Measurements from ENCODE around the gene TTC28. TPM values are rescaled to one million over a fixed set of nuclear protein-coding genes. Genes with fewer than 3 reads are reported as not detected.
A peak's percentile ranks its signal among the peaks of the same experiment; 100 is the strongest.

Gene TTC28
- polyA plus RNA-seq, 3 donors from 2014 or later: 0.03 to 0.65 TPM; not detected in 1

- Mint-ChIP-seq H3K36me3 (no peaks in the 10 kb centered on the region), H3K4me1 (no peaks in the 10 kb centered on the region), H3K27me3 (ENCODE audit: low read depth in 3 of 3) (peaks cover 3 to 7% (median 3%) of the 10 kb centered on the region in 3 donors), H3K9me3 (peaks cover 0 to 1% (median 0%) of the 10 kb centered on the region in 6 donors), H3K27ac (no peak overlapping the region), H3K4me3 (no peak overlapping the region)
- DNase-seq: no peak
Measured at GRCh38 chr22:28123989-28124766, 555.5 kb downstream of the TTC28 start.

DNA sequence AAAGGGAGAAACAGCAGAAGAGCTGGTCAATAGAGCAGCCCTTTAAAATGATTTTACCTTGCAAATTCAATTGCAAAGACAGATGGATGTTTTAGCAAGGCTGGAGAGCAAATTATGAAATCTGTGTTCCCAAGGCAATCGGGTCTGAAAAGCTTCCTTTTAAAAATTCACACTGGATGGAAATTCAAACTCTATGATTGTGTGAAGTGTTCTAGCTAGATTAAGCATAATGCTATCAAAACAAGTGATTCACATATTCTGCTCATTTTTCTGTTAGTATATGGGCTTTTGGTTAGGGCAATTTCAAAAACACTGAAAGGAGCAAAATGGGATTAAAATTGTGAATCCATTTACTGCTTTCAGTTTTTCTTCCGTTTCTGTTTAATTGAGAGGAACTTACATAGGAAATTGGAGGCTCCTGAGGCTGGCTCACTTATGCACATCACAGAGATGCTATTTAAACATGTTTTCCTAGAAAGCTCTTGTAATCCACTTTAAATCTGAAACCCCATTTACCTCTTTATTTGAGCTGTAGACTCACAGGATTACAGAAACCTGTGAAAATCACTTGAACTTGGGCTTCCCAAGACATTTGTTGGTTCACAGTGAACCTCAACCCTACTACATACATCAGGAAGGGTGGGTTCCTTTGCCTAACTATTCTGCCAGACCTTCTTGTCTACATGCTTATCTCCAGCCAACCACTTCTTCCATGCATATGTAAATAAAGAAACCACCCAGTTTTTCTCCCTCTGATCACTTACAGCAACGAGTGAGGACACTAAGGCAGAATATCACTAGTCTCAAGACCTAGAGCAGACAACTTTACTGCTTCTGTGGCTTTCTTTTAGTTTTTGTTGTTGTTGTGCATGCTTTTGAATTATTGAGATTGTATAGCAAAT is 558.7 kb downstream of the TTC28 start:
- Mint-ChIP-seq H3K9me3 (peaks cover 0 to 1% (median 0%) of the 10 kb centered on the region in 6 donors), H3K4me3 (no peak overlapping the region), H3K36me3 (no peaks in the 10 kb centered on the region), H3K27me3 (ENCODE audit: low read depth in 3 of 3) (peaks cover 3 to 7% (median 3%) of the 10 kb centered on the region in 3 donors), H3K4me1 (no peaks in the 10 kb centered on the region), H3K27ac (no peak overlapping the region)
- DNase-seq: no peak

DNA sequence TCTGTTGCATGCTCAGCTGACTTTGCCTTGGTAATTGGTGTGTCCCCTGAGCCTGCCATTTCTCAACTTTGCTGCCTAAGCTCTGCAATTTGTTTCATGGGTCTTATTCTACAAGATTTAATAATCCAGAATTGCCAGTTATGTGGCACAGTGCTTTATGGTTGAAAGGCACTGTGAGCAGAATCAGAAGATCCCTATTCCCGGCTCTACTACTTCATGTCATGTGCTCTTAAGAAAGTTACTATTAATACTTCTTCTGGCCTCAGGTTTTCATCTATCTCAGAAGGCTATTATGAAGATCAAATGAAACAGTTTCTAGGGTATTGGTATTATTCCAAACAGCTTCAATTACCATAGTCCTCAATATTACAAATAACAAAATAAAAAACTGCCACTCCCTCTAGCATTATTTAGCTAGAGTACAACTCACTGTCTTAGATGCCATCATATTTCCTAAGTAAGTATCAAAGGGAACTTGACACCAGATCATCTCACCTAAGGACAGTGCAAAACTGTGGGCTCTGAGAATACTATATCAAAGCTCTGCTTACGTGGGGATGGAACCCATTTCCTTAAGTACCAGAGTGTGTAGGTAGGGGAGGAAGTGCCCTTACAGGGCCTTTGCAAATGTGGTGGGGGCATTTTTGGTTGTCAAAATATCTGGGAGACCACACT is 560.5 kb downstream of the TTC28 start:
- H3K27ac Mint-ChIP-seq: no peak overlapping the region
- no peaks in the 10 kb centered on the region for H3K36me3 Mint-ChIP-seq
- H3K4me1 Mint-ChIP-seq: no peaks in the 10 kb centered on the region
- H3K9me3 Mint-ChIP-seq: peaks cover 0 to 1% (median 0%) of the 10 kb centered on the region in 6 donors
- peaks cover 2 to 3% (median 3%) of the 10 kb centered on the region in 3 donors for H3K27me3 Mint-ChIP-seq (ENCODE audit: low read depth in 3 of 3)
- no peak for DNase-seq
- H3K4me3 Mint-ChIP-seq: no peak overlapping the region

- H3K9me3 Mint-ChIP-seq: no peaks in the 10 kb centered on the region
- no peaks in the 10 kb centered on the region for H3K4me1 Mint-ChIP-seq
- no peaks in the 10 kb centered on the region for H3K36me3 Mint-ChIP-seq
- peaks cover 0 to 4% (median 3%) of the 10 kb centered on the region in 3 donors for H3K27me3 Mint-ChIP-seq (ENCODE audit: low read depth in 3 of 3)
- no peak for DNase-seq
- H3K4me3 Mint-ChIP-seq: no peak overlapping the region
- H3K27ac Mint-ChIP-seq: no peak overlapping the region
Measured at GRCh38 chr22:28116219-28116673, 563.4 kb downstream of the TTC28 start.

- H3K4me1 Mint-ChIP-seq: no peaks in the 10 kb centered on the region
- no peak overlapping the region for H3K4me3 Mint-ChIP-seq
- H3K27me3 Mint-ChIP-seq (ENCODE audit: low read depth in 3 of 3): peaks cover 0 to 2% (median 0%) of the 10 kb centered on the region in 3 donors
- peak overlapping the region in 1 of 6 donors; percentile 60 for H3K27ac Mint-ChIP-seq
- no peaks in the 10 kb centered on the region for H3K9me3 Mint-ChIP-seq
- no peaks in the 10 kb centered on the region for H3K36me3 Mint-ChIP-seq
- DNase-seq: no peak
Measured at GRCh38 chr22:28115426-28115825, 564.2 kb downstream of the TTC28 start.

- Mint-ChIP-seq H3K4me1 (no peaks in the 10 kb centered on the region), H3K27ac (no peak overlapping the region), H3K9me3 (no peaks in the 10 kb centered on the region), H3K4me3 (no peak overlapping the region), H3K27me3 (ENCODE audit: low read depth in 3 of 3) (peaks cover 0 to 2% (median 0%) of the 10 kb centered on the region in 3 donors), H3K36me3 (no peaks in the 10 kb centered on the region)
- DNase-seq: no peak
Measured at GRCh38 chr22:28112548-28113043, 567.0 kb downstream of the TTC28 start.

GRCh38 chr22:28112190-28112544 is 567.5 kb downstream of the TTC28 start:
- Mint-ChIP-seq H3K9me3 (no peaks in the 10 kb centered on the region), H3K27me3 (ENCODE audit: low read depth in 3 of 3) (peaks cover 0 to 2% (median under 1%) of the 10 kb centered on the region in 3 donors), H3K4me3 (no peak overlapping the region), H3K27ac (no peak overlapping the region), H3K4me1 (no peaks in the 10 kb centered on the region), H3K36me3 (no peaks in the 10 kb centered on the region)
- DNase-seq: no peak

GRCh38 chr22:28111501-28112189 is 568.0 kb downstream of the TTC28 start:
- peaks cover 0 to 2% (median 2%) of the 10 kb centered on the region in 3 donors for H3K27me3 Mint-ChIP-seq (ENCODE audit: low read depth in 3 of 3)
- no peak for DNase-seq
- no peaks in the 10 kb centered on the region for H3K4me1 Mint-ChIP-seq
- H3K4me3 Mint-ChIP-seq: no peak overlapping the region
- H3K9me3 Mint-ChIP-seq: no peaks in the 10 kb centered on the region
- no peak overlapping the region for H3K27ac Mint-ChIP-seq
- no peaks in the 10 kb centered on the region for H3K36me3 Mint-ChIP-seq

- Mint-ChIP-seq H3K27ac (no peak overlapping the region), H3K4me3 (no peak overlapping the region), H3K9me3 (no peaks in the 10 kb centered on the region), H3K4me1 (peaks cover 5 to 7% of the 10 kb centered on the region in 2 donors), H3K36me3 (peaks cover 0 to 6% (median 0%) of the 10 kb centered on the region in 3 donors), H3K27me3 (ENCODE audit: low read depth in 3 of 3) (peaks cover 0 to 9% (median 2%) of the 10 kb centered on the region in 3 donors)
- DNase-seq: no peak
Measured at GRCh38 chr22:28108851-28109250, 570.8 kb downstream of the TTC28 start.

DNA sequence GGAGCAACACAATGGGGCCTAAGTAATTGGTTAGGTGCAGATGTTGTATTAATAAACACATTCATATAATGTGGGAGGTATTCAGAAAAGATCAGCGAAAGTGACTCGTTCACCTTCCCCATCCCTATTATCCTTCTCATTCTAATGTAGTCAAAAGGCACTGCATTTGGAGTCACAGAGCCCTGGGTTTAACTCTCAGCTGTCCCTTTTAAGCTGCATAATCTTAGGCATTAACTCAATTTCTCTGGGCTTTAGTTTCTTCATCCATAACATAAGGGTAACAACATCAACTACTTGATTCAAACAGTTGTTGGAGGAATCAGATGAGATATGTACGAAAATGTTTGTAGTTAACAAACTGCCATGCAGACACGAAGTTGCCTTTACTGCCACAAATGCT is 573.0 kb downstream of the TTC28 start:
- Mint-ChIP-seq H3K36me3 (peaks cover 0 to 6% (median 0%) of the 10 kb centered on the region in 3 donors), H3K27me3 (ENCODE audit: low read depth in 3 of 3) (peaks cover 0 to 9% (median 0%) of the 10 kb centered on the region in 3 donors), H3K4me1 (peaks cover 5 to 7% of the 10 kb centered on the region in 2 donors), H3K27ac (no peak overlapping the region), H3K4me3 (no peak overlapping the region), H3K9me3 (no peaks in the 10 kb centered on the region)
- DNase-seq: no peak

DNA sequence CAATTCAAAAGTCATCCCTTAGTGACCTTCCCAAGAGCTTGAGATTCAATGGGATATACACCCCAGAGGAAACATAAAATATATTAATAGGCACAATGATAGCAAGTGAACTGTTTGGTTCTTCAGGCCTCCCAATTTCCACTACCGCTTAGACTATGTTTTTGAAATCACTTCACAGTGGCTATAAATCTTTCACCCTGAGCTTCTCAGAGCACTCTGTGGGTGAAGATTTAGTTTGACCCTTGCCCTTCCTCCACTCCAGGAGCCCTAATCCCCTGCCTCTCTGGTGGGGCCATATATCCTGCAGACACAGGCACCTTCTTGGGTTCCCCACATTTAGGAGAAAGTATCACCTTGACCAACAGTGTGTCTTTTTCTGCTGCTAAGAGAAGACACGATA is 573.7 kb downstream of the TTC28 start:
- Mint-ChIP-seq H3K4me1 (peaks cover 5 to 7% of the 10 kb centered on the region in 2 donors), H3K27me3 (ENCODE audit: low read depth in 3 of 3) (peaks cover 0 to 12% (median 0%) of the 10 kb centered on the region in 3 donors), H3K27ac (no peak overlapping the region), H3K36me3 (peaks cover 0 to 6% (median 0%) of the 10 kb centered on the region in 3 donors), H3K4me3 (no peak overlapping the region), H3K9me3 (no peaks in the 10 kb centered on the region)
- no peak for DNase-seq

DNA sequence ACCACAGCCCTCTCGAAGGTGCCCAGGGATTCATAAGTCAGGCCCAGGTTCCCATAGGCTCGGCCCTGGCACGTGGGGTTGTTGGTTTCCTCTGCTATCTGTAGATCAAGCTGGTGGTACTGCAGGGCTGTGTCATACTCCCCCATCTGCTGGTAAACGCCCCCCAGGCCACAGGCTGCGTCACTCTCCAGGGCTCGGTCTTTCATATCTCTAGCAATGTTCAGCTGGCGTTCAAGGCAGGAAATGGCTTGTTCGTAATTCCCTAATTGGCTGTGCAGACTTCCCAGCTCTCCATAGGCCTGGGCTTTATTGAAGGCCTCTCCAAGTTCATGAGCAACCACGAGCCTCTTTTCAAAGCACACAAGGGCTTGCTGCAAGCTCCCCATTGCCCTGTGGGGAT is 574.2 kb downstream of the TTC28 start:
- Mint-ChIP-seq H3K27ac (no peak overlapping the region), H3K4me3 (no peak overlapping the region), H3K36me3 (peaks cover 0 to 6% (median 0%) of the 10 kb centered on the region in 3 donors), H3K9me3 (no peaks in the 10 kb centered on the region), H3K4me1 (peaks cover 5 to 7% of the 10 kb centered on the region in 2 donors), H3K27me3 (ENCODE audit: low read depth in 3 of 3) (peaks cover 0 to 13% (median 0%) of the 10 kb centered on the region in 3 donors)
- peak; percentile 4 to 15 (median 10) for DNase-seq

DNA sequence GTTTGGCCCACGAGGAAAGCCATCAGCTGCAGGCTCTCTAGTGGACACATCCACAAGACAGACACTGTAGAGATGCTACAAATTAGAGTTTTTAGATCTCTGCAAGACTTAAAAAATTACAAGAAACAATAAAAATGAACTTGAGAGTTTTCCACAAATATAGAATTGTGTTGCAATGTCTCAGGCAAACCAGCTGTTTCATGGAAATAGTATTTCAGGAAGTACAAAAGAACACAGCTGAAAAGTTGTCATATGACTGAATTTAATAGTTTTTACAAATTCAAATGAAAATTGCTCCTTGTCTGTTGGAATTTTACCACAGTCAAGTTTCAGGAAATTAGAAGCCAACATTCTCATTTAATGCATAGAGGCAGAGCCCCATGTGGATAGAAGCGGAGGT is 576.0 kb downstream of the TTC28 start:
- H3K36me3 Mint-ChIP-seq: peaks cover 0 to 6% (median 0%) of the 10 kb centered on the region in 3 donors
- H3K4me1 Mint-ChIP-seq: peaks cover 5 to 7% of the 10 kb centered on the region in 2 donors
- no peaks in the 10 kb centered on the region for H3K9me3 Mint-ChIP-seq
- H3K27ac Mint-ChIP-seq: no peak overlapping the region
- H3K4me3 Mint-ChIP-seq: no peak overlapping the region
- H3K27me3 Mint-ChIP-seq (ENCODE audit: low read depth in 3 of 3): peaks cover 0 to 15% (median 2%) of the 10 kb centered on the region in 3 donors
- DNase-seq: no peak
